HG03095 (cell line): Measurements from ENCODE around the gene MSANTD2.

ENCODE experiments used
- ATAC-seq: cut with Tn5 transposase; IDR thresholded peaks from one replicate; pipeline ENCODE4 v1.9.1; 2021; ENCODE audit warnings: moderate library complexity; ENCODE audit not compliant: unreplicated experiment

MSANTD2 gene

DNA sequence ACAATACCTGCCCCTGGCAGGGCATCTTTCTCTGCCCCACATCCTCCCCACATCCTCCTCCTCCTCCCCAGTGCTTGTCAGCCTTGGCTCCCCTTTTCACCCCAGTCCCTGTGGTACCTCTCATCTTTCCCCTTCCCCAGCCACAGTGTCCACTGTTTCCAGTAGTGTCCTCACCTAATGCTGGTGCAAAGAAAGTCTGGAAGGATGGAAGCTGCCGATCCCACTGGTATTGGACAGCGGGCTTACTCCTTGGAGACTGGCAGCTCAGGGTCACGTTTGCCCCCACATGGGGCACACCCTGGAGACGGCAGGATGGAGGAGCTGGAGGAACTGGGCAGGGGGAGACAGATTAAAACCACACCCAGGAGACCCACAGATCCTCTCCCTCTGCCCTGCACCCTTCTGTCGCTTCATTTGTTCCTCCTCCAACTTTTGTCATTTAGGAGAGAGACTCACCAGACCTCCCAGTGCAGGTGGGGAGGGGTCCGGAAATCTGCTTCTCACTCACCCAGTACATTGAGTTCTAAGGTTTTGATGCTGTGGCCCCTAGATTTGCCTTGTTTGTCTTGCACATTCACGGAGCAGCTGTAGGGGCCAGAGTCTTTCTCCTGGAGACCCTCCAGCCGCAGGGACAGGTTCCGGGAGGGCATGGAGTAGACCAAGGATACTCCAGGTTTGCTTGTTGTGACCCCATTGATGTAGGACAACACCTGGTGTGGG is 44.0 kb downstream of the MSANTD2 start:
- ATAC-seq, result no peak

- no peak for ATAC-seq
Observed at GRCh38 chr11:124754710-124755109, 45.5 kb downstream of the MSANTD2 start.

- no peak for ATAC-seq
Observed at GRCh38 chr11:124754309-124754708, 45.9 kb downstream of the MSANTD2 start.

GRCh38 chr11:124753624-124754023 is 46.6 kb downstream of the MSANTD2 start:
- no peak for ATAC-seq

- ATAC-seq, result no peak
Observed at GRCh38 chr11:124753205-124753604, 47.0 kb downstream of the MSANTD2 start.

DNA sequence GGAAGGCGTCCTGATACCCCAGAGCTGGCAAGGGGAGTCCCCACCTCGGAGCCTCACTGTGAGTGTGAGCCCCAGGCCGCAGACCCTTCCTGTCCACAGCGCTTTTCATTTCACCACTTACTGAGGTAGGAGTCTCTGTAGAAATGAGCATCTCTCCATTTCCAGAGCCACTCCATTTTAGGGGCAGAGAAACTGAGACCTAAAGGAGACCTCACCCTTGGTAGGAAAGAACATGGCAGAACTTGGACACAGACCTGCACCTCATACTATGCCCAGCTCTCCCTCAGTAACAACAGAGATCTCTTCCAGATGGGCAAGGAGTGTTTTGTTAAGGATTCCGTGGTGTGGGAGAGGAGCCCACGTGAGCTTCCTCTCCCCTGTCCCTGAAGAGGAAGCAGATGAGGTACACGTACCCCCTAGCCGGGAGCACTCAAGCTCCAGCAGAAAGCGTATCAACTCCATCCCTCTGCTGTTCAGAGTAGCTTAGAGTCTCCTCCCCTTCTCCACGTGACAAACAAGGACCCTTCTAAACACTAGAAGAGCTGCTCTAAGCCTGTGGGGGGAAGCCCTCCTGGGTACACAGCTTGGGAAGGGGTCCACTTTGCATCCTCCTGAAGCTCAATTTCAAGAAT is 47.6 kb downstream of the MSANTD2 start:
- ATAC-seq, result no peak

GRCh38 chr11:124751741-124752470 is 48.3 kb downstream of the MSANTD2 start, which contains the start of gene VSIG2:
Gene VSIG2, minus strand, starts transcription at chr11:124752255. Its CDS starts 118 bp downstream, at chr11:124752137.
- ATAC-seq, result no peak

GRCh38 chr11:124751391-124751740 is 48.8 kb downstream of the MSANTD2 start:
- ATAC-seq, result no peak

GRCh38 chr11:124749912-124750311 is 50.3 kb downstream of the MSANTD2 start:
- ATAC-seq, result no peak

GRCh38 chr11:124748481-124749343 is 51.5 kb downstream of the MSANTD2 start:
- no peak for ATAC-seq

- ATAC-seq, result no peak
Observed at GRCh38 chr11:124748100-124748418, 52.1 kb downstream of the MSANTD2 start.

- ATAC-seq, result no peak
Observed at GRCh38 chr11:124747406-124748099, 52.7 kb downstream of the MSANTD2 start.

DNA sequence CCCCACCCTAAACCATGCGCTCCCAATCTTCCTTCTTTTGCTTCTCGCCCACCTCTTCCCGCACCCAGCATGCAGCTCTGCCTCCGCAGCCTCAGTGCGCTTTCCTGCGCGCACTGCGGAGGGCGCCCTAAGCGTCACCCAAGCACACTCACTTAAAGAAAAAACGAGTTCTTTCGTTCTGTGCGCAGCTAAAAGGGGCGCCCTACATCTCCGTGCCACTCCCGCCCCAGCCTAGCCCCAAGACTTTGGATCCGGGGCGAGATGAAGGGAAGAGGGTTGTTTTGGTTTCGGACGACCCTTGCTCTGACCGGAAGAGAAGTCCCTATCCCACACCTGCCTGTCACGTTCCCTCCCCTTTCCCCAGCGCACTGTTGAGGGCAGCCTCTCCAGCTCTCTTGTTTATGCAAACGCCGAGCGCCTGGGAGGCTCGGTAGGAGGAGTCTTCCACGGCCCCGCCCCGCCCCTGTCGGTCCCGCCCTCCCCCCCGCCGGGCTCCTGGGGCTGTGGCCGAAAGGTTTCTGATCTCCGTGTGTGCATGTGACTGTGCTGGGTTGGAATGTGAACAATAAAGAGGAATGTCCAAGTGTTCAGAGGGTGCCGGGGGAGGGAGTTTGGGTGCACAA is 53.5 kb downstream of the MSANTD2 start:
- peak; percentile 89 for ATAC-seq

- peak; percentile 16 for ATAC-seq
Observed at GRCh38 chr11:124745835-124746620, 54.2 kb downstream of the MSANTD2 start.

DNA sequence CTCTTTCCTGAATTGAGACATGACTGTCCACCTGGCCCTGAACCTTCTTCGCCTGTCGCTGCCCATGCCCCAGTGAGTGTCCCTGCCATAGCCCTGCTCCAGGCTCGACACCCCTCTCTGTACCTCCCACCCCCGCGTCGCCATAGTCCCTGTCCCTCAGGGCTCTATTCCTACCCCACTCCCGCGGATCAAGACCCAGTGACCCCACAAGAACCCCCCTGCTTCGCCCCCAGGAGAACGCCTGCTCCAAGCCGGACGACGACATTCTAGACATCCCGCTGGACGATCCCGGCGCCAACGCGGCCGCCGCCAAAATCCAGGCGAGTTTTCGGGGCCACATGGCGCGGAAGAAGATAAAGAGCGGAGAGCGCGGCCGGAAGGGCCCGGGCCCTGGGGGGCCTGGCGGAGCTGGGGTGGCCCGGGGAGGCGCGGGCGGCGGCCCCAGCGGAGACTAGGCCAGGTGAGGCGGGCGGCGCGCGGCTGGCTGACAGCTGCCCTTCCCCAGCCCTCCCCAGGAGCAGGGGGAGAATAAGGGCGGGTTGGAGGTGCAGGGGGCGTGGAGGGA is 54.9 kb downstream of the MSANTD2 start:
- no peak for ATAC-seq

DNA sequence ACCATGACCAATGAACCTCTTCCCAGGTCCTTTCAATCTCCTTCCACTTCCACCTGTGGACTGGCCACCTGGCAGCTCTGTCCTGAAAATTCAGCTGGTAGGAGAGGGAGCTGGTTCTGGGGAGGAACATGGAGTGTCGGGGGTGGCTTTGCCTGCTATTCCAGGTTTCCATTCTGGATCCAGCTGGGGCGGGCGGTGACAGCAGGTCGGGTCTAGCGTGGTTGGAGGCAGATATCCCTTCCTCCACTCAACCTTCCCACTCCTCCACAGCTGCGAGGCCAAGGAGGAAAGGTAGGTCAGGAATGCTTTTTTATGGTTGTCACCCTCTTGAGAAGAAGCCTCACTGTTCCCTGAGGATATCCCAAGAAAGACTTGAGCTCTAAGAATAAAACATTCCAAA is 57.2 kb downstream of the MSANTD2 start:
- ATAC-seq, result no peak

DNA sequence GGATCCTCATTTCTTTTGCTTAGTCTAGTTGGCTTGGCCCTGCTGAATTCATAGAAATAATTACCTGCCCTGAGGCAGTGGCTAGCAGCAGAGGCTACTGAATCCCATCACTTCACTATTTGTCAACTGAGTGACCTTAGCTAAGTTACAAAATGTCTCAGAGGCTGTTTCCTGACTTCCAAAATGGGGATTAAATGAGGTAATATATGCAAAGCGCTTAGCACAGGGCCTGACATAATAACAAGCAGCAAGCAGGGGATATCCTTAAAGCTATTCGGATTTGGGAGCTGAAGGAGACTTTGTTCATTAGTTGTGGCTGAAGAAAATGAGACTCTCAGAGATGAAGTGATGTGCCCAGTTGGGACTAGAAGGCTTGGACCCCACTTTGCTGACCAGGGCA is 57.7 kb downstream of the MSANTD2 start:
- no peak for ATAC-seq

GRCh38 chr11:124740277-124740882 is 59.8 kb downstream of the MSANTD2 start:
- peak; percentile 28 for ATAC-seq
